Measurements from ENCODE around the gene MRPL39.

DNA sequence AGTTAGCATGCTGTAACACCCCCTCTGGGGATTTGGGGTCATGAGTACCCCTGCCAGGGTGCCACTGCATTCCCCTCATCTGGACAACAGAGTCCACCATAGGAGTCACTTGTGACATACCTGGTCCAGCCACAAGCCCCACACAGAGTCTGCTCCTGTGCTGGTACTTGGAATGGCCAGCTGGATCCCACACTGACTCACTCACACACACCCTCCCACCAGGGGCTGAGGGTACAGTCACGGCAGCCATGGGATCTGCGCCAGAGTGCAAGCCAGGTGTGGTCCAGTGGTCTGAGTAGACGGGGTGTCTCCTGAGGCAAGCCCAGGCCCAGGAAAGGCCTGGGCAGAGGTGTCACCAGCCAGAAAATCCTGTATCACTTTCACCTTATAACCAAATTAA lies 67.7 kb downstream of the MRPL39 start:
- TF ChIP-seq, protein P1, sequence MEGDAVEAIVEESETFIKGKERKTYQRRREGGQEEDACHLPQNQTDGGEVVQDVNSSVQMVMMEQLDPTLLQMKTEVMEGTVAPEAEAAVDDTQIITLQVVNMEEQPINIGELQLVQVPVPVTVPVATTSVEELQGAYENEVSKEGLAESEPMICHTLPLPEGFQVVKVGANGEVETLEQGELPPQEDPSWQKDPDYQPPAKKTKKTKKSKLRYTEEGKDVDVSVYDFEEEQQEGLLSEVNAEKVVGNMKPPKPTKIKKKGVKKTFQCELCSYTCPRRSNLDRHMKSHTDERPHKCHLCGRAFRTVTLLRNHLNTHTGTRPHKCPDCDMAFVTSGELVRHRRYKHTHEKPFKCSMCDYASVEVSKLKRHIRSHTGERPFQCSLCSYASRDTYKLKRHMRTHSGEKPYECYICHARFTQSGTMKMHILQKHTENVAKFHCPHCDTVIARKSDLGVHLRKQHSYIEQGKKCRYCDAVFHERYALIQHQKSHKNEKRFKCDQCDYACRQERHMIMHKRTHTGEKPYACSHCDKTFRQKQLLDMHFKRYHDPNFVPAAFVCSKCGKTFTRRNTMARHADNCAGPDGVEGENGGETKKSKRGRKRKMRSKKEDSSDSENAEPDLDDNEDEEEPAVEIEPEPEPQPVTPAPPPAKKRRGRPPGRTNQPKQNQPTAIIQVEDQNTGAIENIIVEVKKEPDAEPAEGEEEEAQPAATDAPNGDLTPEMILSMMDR (conservative IDR thresholded peaks at IDR 0.05), result no peak
- TF ChIP-seq EZH2 (IDR thresholded peaks at IDR 0.05; ENCODE audit: low read depth), result no peak

Data from PC-9 (cell line).